HG03469 (cell line): Measurements from ENCODE around the gene GLRX5.

ENCODE experiments used
- ATAC-seq: cut with Tn5 transposase; IDR thresholded peaks from one replicate; pipeline ENCODE4 v1.9.1; 2021; ENCODE audit warnings: mild to moderate bottlenecking, moderate library complexity, moderate number of reproducible peaks; ENCODE audit not compliant: unreplicated experiment

GLRX5 gene

DNA sequence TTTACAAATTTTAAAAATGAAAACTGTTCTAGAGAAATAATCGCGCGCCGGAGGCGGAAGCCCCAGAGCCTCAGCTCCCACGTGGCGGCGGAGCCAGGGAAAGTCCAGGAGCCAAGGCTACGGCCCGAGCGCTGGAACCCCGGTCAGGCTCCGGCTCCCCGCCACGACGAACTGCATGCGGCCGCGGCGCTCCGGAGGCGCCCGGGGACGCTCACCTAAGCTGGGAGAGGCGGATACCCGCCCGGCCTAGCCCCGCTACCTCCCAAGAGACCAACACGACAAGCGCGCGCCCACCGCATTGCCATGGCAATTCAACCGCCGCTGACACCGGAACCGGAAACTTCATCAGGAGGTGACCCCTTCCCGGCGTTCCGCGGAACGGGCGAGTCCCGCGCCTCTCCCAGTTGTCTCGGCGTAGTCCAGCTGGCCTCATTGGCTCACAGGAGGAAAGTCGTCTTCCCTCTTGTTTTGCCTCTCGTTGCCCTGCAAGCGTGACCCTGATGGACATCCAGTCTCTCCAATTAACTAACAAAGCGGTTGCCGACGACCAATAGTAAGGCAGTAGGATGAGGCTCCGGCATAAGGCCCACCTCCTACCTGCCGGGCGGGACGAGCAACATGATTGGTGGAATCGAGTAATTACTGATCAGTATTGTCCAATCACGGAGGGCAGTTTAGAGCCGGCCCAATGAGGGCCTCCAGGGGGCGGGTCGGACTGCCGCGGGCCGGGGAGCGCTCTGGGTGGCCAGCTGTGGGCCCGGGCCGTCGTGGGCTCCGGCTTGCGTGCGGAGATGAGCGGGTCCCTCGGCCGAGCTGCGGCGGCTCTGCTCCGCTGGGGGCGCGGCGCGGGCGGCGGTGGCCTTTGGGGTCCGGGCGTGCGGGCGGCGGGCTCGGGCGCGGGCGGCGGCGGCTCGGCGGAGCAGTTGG lies at the start of gene GLRX5:
TSS of gene GLRX5 (plus strand) at position 752 of the 927 bp plus-strand sequence. CDS start at position 792, 40 bp downstream.
- peak; percentile 84 for ATAC-seq

- ATAC-seq, result no peak
These were observed 49.5 kb upstream of the GLRX5 start for GRCh38 chr14:95485222-95485819.

GRCh38 chr14:95486875-95487668 lies 47.8 kb upstream of the GLRX5 start:
- ATAC-seq, result no peak

- ATAC-seq, result no peak
These were observed 47.2 kb upstream of the GLRX5 start for GRCh38 chr14:95487669-95488084.

DNA sequence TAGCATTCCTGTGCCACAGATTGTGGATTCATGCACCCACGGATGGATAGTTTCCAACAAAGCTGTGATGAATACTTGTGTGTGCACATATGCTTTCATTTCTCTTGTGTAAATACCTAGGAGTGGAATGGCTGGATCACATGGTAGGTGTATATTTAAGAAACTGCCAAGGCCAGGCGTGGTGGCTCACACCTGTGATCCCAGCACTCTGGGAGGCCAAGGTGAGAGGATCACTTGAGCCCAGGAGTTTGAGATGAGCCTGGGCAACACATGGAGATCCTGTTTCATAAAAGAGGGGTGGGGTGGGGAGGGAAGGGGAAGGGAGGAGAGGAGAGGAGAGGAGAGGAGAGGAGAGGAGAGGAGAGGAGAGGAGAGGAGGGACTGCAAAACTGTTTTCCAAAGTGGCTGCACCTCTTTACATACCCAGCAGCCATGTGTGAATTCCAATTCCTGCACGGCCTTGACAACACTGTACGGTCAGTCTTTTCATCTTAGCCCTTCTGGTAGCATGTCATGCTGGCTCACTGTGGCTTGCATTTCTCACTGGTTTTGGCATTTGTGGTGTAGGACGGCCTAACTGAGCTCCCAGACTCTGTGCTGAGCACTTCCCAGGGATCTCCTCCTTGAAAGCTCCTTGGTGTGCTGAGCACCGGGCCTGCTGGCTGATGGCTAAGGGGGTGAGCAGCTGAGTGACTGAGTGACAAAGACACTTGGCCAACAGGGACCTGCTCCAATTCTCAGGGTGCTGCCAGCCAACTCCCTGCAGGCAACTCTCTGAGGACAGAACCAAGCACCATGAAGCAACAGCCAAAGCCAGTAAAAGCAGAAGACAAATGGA lies 46.3 kb upstream of the GLRX5 start:
- ATAC-seq, result no peak

DNA sequence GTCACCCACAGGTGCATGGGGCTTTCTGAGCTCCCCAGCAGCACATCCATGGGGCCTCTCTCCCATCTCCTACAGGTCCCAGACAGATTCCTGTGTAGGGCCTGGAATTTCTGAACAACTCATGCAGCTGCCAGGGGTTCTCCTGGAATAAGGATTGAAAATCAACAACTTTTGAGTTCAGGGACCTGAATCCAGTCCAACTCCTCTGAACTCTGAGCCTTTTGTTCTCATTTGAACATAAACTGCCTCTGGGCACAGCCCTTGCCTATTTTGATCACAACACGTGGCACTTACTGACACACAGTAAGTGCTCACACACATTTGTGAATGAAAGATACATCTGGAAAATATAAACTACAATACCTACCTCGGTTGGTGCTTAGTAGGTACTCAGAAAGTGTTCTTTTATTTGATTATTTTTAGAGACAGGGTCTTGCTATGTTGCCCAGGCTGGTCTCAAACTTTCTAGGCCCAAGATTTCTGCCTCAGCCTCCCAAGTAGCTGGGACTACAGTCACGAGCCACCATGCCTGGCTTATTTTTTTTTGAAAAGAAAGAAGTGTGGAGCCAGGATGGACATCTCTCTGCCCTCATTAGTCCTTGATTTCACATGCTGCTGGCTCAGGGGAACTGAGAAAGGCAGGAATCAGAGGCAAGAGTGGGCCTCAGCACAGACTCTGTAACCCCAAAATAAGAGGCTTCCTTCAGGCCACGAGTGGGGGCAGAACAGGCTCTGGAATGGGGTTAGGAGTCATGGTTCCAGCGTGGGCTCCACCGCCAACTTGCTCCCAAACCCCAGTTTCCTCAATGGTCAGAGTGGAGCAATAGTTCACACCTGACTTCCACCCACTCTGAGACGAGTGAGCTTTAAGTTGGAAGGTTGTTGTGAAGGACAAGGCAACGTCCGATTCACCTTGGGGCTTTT lies 45.4 kb upstream of the GLRX5 start:
- ATAC-seq, result no peak

- no peak for ATAC-seq
These were observed 44.7 kb upstream of the GLRX5 start for GRCh38 chr14:95490138-95490509.

DNA sequence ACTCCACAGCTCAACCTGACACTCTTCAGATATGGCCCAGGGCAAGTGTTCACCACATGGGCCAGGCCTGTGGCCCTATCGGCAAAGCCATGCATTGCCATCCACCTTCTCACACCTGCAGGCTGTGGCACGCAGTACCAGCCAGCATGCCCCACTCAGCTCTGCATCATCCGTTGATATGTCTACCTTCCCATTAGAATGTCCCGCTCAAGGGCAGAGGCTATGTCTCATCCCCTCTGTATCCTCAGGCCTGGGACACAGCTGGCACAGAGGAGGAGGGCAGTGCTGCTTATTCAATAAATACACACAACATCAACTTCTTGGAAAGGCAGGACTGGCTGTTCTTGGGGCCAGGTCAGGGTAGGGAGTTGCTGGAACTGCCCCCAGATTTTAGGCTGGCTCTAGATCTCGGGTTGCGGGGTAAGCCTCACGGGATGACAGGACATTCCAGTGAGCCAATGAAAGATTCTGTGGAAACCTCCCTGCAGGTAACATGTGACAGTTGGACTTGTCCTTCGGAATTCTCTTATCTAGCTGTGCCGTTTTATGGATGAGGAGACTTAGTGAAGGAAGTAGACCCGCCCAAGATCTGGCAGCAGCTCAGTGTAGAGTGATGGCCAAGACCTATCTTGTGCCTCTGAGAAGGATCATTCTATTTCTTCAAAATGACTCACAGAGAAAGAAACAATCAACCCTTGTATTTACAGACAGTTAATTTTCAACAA lies 44.0 kb upstream of the GLRX5 start:
- ATAC-seq, result no peak

DNA sequence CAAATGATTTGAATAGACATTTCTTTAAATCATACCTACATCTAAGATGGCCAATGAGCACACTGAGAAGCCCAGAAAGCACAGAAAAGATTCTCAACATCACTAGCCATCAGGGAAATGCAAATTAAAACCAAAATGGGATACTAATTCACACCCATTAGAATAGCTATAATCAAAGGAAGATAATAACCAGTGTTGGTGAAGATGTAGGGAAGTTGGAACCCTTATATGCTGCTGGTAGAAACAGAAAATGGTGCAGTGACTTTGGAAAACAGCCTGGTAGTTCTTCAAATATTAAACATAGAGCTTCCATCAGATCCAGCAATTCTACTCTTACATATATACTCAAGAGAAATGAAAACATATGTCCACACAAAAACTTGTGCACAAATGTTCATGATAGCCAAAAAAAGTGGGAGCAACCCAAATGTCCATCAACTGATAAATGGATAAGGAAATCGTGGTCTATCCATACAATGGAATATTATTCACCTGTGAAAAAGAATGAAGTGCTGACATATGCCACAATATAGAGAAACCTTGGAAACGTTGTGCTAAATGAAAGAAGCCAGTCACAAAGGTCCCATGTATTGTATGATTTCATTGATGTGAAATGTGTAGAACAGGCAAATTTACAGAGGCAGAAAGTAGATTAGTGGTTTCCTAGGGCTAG lies 42.8 kb upstream of the GLRX5 start:
- ATAC-seq, result no peak

GRCh38 chr14:95493503-95493902 lies 41.3 kb upstream of the GLRX5 start:
- no peak for ATAC-seq

GRCh38 chr14:95493976-95494375 lies 40.9 kb upstream of the GLRX5 start:
- no peak for ATAC-seq

DNA sequence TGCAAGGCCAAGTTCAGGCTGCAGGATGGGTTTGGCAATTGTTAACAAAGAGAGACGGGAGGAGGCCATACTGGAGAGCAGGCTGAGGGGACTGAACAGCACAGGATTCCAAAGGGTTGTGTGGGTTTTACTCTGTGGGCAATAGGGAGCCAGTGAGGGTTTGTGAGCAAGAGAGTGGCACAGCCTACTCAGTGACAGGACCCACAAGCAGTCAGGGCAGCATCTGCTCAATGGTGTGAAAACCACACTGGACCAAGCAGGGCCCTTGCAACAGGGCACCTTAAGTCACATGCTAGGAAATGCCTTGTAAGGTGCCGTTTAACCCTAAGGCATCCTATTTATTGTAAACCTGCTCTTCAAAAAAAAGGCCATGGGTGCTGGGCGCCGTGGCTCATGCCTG lies 40.4 kb upstream of the GLRX5 start:
- no peak for ATAC-seq

- ATAC-seq, result no peak
These were observed 39.8 kb upstream of the GLRX5 start for GRCh38 chr14:95495076-95495475.

DNA sequence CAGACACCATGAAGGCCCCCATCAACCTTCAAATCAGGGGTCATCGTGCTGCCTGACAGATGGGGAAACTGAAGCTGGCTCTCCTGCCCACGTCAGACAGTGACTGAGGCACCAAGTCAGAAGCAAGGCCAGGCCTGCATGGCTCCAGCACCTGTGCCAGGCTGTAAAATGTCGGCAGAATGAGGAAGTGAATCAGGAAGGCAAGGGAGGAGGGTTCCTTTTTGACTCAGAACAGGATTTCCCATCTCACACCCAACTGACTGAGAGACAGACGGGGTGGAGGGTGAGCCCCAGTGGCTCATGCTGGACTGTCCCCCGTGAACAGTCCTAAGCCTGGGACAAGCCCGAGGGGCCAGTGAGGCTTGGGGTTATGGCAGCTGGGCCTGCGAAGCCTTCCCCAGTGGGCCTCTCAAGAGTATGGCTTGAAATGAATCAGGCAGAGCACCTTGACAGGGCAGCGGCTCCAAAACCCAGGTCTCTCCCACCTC lies 39.3 kb upstream of the GLRX5 start:
- peak; percentile 70 for ATAC-seq

DNA sequence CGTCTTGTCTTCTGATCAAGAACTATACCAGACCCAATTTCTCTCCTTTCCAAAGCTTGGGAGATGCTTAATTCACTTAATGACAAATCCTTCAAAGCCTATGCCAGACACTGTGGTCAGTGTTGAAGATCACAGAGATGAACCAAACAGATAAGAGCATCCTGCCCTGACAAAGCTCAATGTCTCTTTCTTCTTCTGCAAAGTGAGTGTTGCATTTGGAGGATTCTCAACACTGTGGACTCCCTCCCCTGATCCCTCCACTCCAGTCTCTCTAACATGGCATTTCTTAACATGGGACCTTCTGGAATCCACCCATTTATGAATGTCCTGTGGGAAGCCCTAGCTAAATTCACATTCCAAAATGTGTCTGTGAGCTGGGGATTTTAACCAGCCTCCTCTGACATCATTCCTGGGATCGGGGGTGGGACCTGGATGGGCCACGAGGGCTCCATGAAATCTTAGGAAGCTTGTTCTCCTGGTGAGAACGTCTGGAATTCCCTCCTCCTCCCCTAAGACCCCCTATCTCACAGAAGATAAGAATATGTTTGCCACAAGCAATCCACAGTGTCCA lies 38.7 kb upstream of the GLRX5 start:
- no peak for ATAC-seq

DNA sequence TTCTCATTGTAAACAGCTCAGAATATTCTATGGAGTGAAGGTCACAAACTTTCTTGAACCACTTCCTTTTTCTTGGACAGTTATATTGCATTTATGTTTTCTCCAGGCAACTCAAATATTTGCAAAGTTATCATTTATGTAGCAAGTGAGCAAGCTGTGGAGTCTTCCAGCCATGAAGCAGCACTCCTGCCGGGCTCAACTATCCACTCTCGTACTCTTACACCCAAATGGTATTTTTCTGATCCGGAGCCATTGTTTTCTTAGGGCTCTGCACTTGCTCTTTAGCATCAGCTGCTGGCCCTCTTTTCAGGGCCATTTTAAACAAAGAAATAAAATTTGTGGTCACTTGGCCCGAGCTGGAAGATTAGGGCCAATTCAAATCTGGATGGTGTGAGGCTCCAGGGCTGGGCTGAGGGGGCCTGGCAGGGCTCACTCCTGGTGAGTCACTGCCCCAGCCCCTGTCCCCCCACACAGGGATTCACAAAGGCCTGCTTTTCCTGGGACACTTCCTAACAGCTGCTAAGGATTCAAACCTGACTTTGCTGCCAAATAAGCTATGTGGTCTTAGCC lies 38.1 kb upstream of the GLRX5 start:
- ATAC-seq, result no peak

- ATAC-seq, result no peak
These were observed 37.3 kb upstream of the GLRX5 start for GRCh38 chr14:95497561-95498011.
